HEK293 (cell line): Measurements from ENCODE around the gene GALNT9.

Source experiments
- CTCF ChIA-PET: fragments of 350-600 bp; formaldehyde crosslinking; extraction: SDS; loops from one replicate; lab custom pipeline; 2021; ENCODE audit warnings: antibody characterized with exemption; lab: Yijun Ruan, JAX
- POLR2A ChIA-PET: fragments of 300-600 bp; formaldehyde crosslinking; extraction: SDS; loops from one replicate; lab custom pipeline; 2020; ENCODE audit warnings: antibody characterized with exemption, inconsistent platforms; lab: Yijun Ruan, JAX
- H3K27ac ChIP-seq: fragments of 200-500 bp; sonication (Bioruptor generic); 2 replicates; pipeline ENCODE4 v1.5.1; 2014; ENCODE audit warnings: low read depth, low read length, control low read depth, inconsistent platforms; ENCODE audit errors: extremely low read depth
- H3K36me3 ChIP-seq, 2 experiments: fragments of 200-500 bp in 1 of 2; sonication (Bioruptor generic) in 1 of 2; 1 replicate in 1 of 2; 2 replicates in 1 of 2; pipeline ENCODE4 v1.5.1; 2014 to 2017; ENCODE audit warnings: inconsistent platforms in 2 of 2, low read length in 2 of 2; ENCODE audit not compliant: control insufficient read depth in 2 of 2, insufficient read depth in 1 of 2
- H3K4me1 ChIP-seq: fragments of 200-500 bp; sonication (Bioruptor generic); 2 replicates; pipeline ENCODE4 v1.5.1; 2014; ENCODE audit warnings: mild to moderate bottlenecking, low read length, inconsistent platforms; ENCODE audit not compliant: control insufficient read depth, insufficient read depth
- H3K4me3 ChIP-seq: 2 replicates; pipeline ENCODE4 v1.5.1; 2011; ENCODE audit warnings: low read depth, mild to moderate bottlenecking, control low read depth, low read length, moderate library complexity
- H3K9me3 ChIP-seq: fragments of 200-500 bp; sonication (Bioruptor generic); 2 replicates; pipeline ENCODE4 v1.5.1; 2014; ENCODE audit warnings: low read depth, low read length, inconsistent platforms; ENCODE audit not compliant: control insufficient read depth, insufficient read depth
- PRDM2 ChIP-seq: fragments of 450-650 bp; formaldehyde crosslinking; IDR thresholded peaks from 2 replicates; pipeline ENCODE4 v1.5.1; 2016; ENCODE audit warnings: missing biosample characterization, missing genetic modification characterization, borderline replicate concordance
- ZBTB8A ChIP-seq: fragments of 450-650 bp; formaldehyde crosslinking; IDR thresholded peaks from 2 replicates; pipeline ENCODE4 v1.5.1; 2016; ENCODE audit warnings: missing biosample characterization, missing genetic modification characterization
- ZNF202 ChIP-seq: fragments of 450-650 bp; formaldehyde crosslinking; IDR thresholded peaks from 2 replicates; pipeline ENCODE4 v1.5.1; 2016; ENCODE audit warnings: missing biosample characterization, missing genetic modification characterization, borderline replicate concordance
- ZNF398 ChIP-seq: fragments of 450-650 bp; formaldehyde crosslinking; IDR thresholded peaks from 2 replicates; pipeline ENCODE4 v1.5.1; 2017; ENCODE audit warnings: missing biosample characterization, missing genetic modification characterization
- ZNF416 ChIP-seq: fragments of 450-650 bp; formaldehyde crosslinking; IDR thresholded peaks from 2 replicates; pipeline ENCODE4 v1.5.1; 2016; ENCODE audit warnings: missing biosample characterization, missing genetic modification characterization
- ZNF449 ChIP-seq: fragments of 450-650 bp; formaldehyde crosslinking; IDR thresholded peaks from 2 replicates; pipeline ENCODE4 v1.5.1; 2017; ENCODE audit warnings: missing biosample characterization, mild to moderate bottlenecking, missing genetic modification characterization, moderate library complexity
- ZNF645 ChIP-seq: fragments of 450-650 bp; formaldehyde crosslinking; IDR thresholded peaks from 2 replicates; pipeline ENCODE4; 2016; ENCODE audit warnings: missing biosample characterization, missing genetic modification characterization

GALNT9 gene

GRCh38 chr12:132356691-132357622, 27.6 kb upstream of the GALNT9 start (continued):
- TF ChIP-seq PRDM2 (tag by site-specific recombination) = no peak
- TF ChIP-seq ZNF398 (tag by site-specific recombination) = 0 out of 2 replicates have a peak, but pooled peaks have one; percentile 38
- no peak for TF ChIP-seq ZNF645 (tag by site-specific recombination)
- TF ChIP-seq ZNF202 (tag by site-specific recombination) = no peak
- no peak for TF ChIP-seq ZNF416
- TF ChIP-seq ZNF449 = peak; percentile 52; the same call in 1 of the 2 replicates

- no peak overlapping the region for H3K27ac ChIP-seq
Measured at GRCh38 chr12:132355742-132356681, 26.6 kb upstream of the GALNT9 start.

More at GRCh38 chr12:132355742-132356681, 26.6 kb upstream of the GALNT9 start:
- no peaks in the 10 kb centered on the region for H3K36me3 ChIP-seq
- CTCF ChIA-PET = interaction anchor here (0.6 to 1.9 kb wide), 7 partner anchors 11 to 1624 kb away, joined by 3 to 9 read pairs (median 3); no protein-coding TSS in a partner anchor
- POLR2A ChIA-PET = interaction anchor here (0.5 kb wide), 1 partner anchor 257 kb away, joined by 3 read pairs; no protein-coding TSS in a partner anchor
- H3K4me3 ChIP-seq = no peak overlapping the region
- TF ChIP-seq ZNF416 = no peak
- TF ChIP-seq ZBTB8A (tag by site-specific recombination) = 0 out of 2 replicates have a peak, but pooled peaks have one; percentile 21
- TF ChIP-seq, all 188 proteins: peak for 1
- Histone ChIP-seq H3K4me1 (no peaks in the 10 kb centered on the region), H3K9me3 (no peaks in the 10 kb centered on the region)
